Measurements from ENCODE around the gene TMEM258. TPM values are rescaled to one million over a fixed set of nuclear protein-coding genes. Genes with fewer than 3 reads are reported as not detected.

Gene TMEM258
- total and polyA plus RNA-seq, 2 donors (not counting 1 experiment from before 2014, with no cell fraction given): 65.8 to 130 TPM

DNA sequence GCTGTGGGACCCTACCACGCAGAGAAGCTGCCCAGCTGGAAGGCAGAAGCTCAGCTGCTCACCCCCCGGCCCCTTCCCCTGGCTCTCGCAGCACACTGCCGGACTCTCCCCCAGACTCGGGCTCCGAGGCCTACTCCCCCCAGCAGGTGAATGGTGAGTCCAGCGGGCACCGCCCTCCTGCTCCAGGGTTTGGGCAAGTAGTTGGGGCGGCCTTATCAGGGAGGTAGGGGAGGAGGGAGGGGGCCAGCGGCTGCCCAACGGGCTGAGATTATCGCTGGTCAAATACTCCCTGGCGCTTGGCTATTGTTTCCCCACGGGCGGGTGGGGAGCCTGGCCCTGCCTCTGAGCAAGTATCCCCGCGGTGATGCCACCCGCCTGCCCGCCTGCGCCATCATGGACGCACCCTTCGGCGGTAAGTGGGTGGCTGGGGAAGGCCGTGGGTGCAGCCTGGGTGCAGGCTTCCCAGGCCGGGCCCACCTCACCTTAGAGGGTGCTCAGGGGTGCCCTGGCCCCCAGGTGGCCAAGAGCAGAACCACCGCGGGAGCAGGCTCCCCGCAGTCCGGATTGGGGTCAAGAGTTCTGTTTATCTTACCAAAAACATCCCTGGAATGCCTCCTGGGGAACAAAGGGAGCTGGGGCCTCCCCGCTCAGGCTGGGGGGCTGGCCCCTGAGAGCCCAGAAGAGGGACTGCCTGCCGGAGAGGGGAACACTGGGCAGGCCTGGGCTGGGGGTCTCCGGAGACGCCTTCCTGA lies 23.1 kb downstream of the TMEM258 start:
- H3K4me2 ChIP-seq (replicated peaks; ENCODE audit: low read depth, low read length, poor library complexity, severe bottlenecking): no peak overlapping the region
- H3K27me3 Mint-ChIP-seq: no peaks in the 10 kb centered on the region
- 95% methylated on average over 27 of the region's 33 CpGs for WGBS (ENCODE audit: insufficient coverage)

More for the DNA sequence above, 23.1 kb downstream of the TMEM258 start:
- H3K4me1 ChIP-seq (ENCODE audit: control insufficient read depth in 2 of 2, insufficient read depth in 2 of 2, low read length in 2 of 2): peaks cover 0 to 4% of the 10 kb centered on the region in 2 donors
- H3K79me2 ChIP-seq (ENCODE audit: control insufficient read depth, insufficient read depth, low read length): no peaks in the 10 kb centered on the region
- no peaks in the 10 kb centered on the region for H3K9me3 Mint-ChIP-seq (ENCODE audit: insufficient read depth)
- CTCF ChIA-PET: no interaction called here
- no peak overlapping the region for H3K4me3 Mint-ChIP-seq
- H3K4me3 ChIP-seq (ENCODE audit: control extremely low read depth in 1 of 5, extremely low read depth in 1 of 5, insufficient read depth in 1 of 5, low read depth in 2 of 5, low read length in 4 of 5): no peak overlapping the region
- no peak overlapping the region for H2AFZ ChIP-seq (ENCODE audit: insufficient read depth, low read depth, low read length, poor library complexity, severe bottlenecking)
- TF ChIP-seq, protein P1, sequence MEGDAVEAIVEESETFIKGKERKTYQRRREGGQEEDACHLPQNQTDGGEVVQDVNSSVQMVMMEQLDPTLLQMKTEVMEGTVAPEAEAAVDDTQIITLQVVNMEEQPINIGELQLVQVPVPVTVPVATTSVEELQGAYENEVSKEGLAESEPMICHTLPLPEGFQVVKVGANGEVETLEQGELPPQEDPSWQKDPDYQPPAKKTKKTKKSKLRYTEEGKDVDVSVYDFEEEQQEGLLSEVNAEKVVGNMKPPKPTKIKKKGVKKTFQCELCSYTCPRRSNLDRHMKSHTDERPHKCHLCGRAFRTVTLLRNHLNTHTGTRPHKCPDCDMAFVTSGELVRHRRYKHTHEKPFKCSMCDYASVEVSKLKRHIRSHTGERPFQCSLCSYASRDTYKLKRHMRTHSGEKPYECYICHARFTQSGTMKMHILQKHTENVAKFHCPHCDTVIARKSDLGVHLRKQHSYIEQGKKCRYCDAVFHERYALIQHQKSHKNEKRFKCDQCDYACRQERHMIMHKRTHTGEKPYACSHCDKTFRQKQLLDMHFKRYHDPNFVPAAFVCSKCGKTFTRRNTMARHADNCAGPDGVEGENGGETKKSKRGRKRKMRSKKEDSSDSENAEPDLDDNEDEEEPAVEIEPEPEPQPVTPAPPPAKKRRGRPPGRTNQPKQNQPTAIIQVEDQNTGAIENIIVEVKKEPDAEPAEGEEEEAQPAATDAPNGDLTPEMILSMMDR (IDR thresholded peaks at IDR 0.05): no peak
- TF ChIP-seq EZH2 (IDR thresholded peaks at IDR 0.05; ENCODE audit: borderline replicate concordance, insufficient read depth, low read depth, low read length, poor library complexity, severe bottlenecking): no peak
- H3K4me1 Mint-ChIP-seq: no peaks in the 10 kb centered on the region
- no peaks in the 10 kb centered on the region for H3K36me3 ChIP-seq (replicated peaks in 1 of 2; ENCODE audit: control extremely low read depth in 1 of 2, control insufficient read depth in 1 of 2, extremely low read depth in 1 of 2, insufficient read depth in 2 of 2, low read length in 1 of 2)
- H3K9ac ChIP-seq (ENCODE audit: low read length): no peak overlapping the region
- POLR2A ChIA-PET: no interaction called here
- H3K27ac ChIP-seq (ENCODE audit: low read length in 2 of 2): no peak overlapping the region
- H3K9me3 ChIP-seq (ENCODE audit: control extremely low read depth in 1 of 3, control insufficient read depth in 2 of 3, insufficient read depth in 1 of 3, low read length in 2 of 3): no peaks in the 10 kb centered on the region
- H3K27ac Mint-ChIP-seq: no peak overlapping the region
- H4K20me1 ChIP-seq (ENCODE audit: control insufficient read depth, insufficient read depth, low read length, poor library complexity, severe bottlenecking): no peaks in the 10 kb centered on the region
- ATAC-seq (ENCODE audit: low read depth) (no peak), DNase-seq (no peak)
- intact Hi-C loops (cut with micrococcal nuclease): no loop called here
- no peaks in the 10 kb centered on the region for H3K27me3 ChIP-seq (replicated peaks in 1 of 4; ENCODE audit: control extremely low read depth in 1 of 4, control insufficient read depth in 3 of 4, insufficient read depth in 4 of 4, low read length in 3 of 4)
